Kidney glomerular epithelial cell (primary cell): Measurements from ENCODE around the gene CACNA1C.
A peak's percentile ranks its signal among the peaks of the same experiment; 100 is the strongest.

Experiments used
- DNase-seq: peaks from one replicate; lab custom pipeline; 2025; lab: John Stamatoyannopoulos, UW

The CACNA1C gene

GRCh38 chr12:2557597-2557996 lies 504.8 kb downstream of the CACNA1C start:
- DNase-seq: no peak

GRCh38 chr12:2559931-2560330 lies 507.1 kb downstream of the CACNA1C start:
- DNase-seq: no peak

- no peak for DNase-seq
These were observed 507.6 kb downstream of the CACNA1C start for GRCh38 chr12:2560356-2560755.

GRCh38 chr12:2561367-2561766 lies 508.6 kb downstream of the CACNA1C start:
- DNase-seq: no peak

- DNase-seq: no peak
These were observed 509.6 kb downstream of the CACNA1C start for GRCh38 chr12:2562400-2562799.

- DNase-seq: no peak
These were observed 510.9 kb downstream of the CACNA1C start for GRCh38 chr12:2563709-2564108.

- DNase-seq: no peak
These were observed 513.4 kb downstream of the CACNA1C start for GRCh38 chr12:2566161-2566560.

GRCh38 chr12:2567711-2568110 lies 514.9 kb downstream of the CACNA1C start:
- DNase-seq: no peak

- DNase-seq: no peak
These were observed 517.8 kb downstream of the CACNA1C start for GRCh38 chr12:2570562-2570961.

GRCh38 chr12:2574355-2574935 lies 521.7 kb downstream of the CACNA1C start:
- DNase-seq: no peak

- DNase-seq: no peak
These were observed 522.5 kb downstream of the CACNA1C start for GRCh38 chr12:2575245-2575644.

GRCh38 chr12:2578211-2578610 lies 525.4 kb downstream of the CACNA1C start:
- no peak for DNase-seq

GRCh38 chr12:2578772-2579171 lies 526.0 kb downstream of the CACNA1C start:
- no peak for DNase-seq

GRCh38 chr12:2580821-2581220 lies 528.0 kb downstream of the CACNA1C start:
- no peak for DNase-seq

- no peak for DNase-seq
These were observed 528.7 kb downstream of the CACNA1C start for GRCh38 chr12:2581293-2582045.

GRCh38 chr12:2582631-2583030 lies 529.8 kb downstream of the CACNA1C start:
- no peak for DNase-seq

GRCh38 chr12:2583091-2583497 lies 530.3 kb downstream of the CACNA1C start:
- peak; percentile 0 for DNase-seq

GRCh38 chr12:2583642-2584401 lies 531.0 kb downstream of the CACNA1C start:
- no peak for DNase-seq

- DNase-seq: no peak
These were observed 533.6 kb downstream of the CACNA1C start for GRCh38 chr12:2586156-2587038.

- no peak for DNase-seq
These were observed 535.6 kb downstream of the CACNA1C start for GRCh38 chr12:2588345-2588744.

- no peak for DNase-seq
These were observed 536.6 kb downstream of the CACNA1C start for GRCh38 chr12:2589381-2589780.

GRCh38 chr12:2593045-2593444 lies 540.3 kb downstream of the CACNA1C start:
- no peak for DNase-seq
